Hepatocyte (in vitro differentiated cells): Measurements from ENCODE around the gene PCBP3.

Experiments
- CTCF ChIP-seq: fragments of 200-600 bp; sonication (generic); IDR thresholded peaks from 2 replicates; pipeline ENCODE4 v1.5.1; 2016; ENCODE audit warnings: antibody characterized with exemption, mild to moderate bottlenecking; ENCODE audit not compliant: poor library complexity
- EZH2phosphoT487 ChIP-seq: fragments of 200-600 bp; sonication (generic); IDR thresholded peaks from one replicate; pipeline ENCODE4 v1.6.1; 2018; ENCODE audit warnings: antibody characterized with exemption, mild to moderate bottlenecking, low read depth, moderate library complexity; ENCODE audit not compliant: unreplicated experiment, severe bottlenecking

DNA sequence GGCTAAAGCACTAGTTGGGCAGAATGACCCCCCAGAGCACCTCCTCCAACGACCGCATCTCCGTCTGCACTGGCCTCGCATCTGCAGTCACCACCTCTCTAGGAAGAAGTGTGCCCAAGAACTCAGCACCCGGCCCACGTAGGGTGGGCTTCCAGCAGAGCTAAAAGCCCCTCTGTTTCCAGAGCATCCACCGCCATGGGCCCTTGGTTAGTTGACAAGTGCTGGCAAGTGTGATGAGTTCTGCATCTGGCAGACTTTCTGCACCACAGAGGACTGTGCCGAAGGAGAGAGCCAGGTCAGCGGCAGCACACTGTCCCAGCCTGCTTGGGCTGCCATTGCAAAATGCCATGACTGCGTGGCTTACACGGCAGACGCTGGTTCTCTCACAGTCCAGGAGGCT lies 261.7 kb downstream of the PCBP3 start:
- TF ChIP-seq CTCF = no peak
- TF ChIP-seq EZH2phosphoT487 = no peak
